Fibroblast of lung (primary cell): ENCODE data around the gene SOAT1. TPM values are rescaled to one million over a fixed set of nuclear protein-coding genes. Genes with fewer than 3 reads are reported as not detected.

ENCODE experiments used
- DNase-seq, 2 donors: peaks; one replicate each; pipeline versions ENCODE4 v3.0.0 to v3.0.0-alpha.2; 2010; ENCODE audit warnings: low read depth in 2 of 2
- H2AFZ ChIP-seq: 2 replicates; pipeline ENCODE4 v1.5.1; 2012; ENCODE audit warnings: low read length, control low read depth, inconsistent platforms
- H3K27ac ChIP-seq: 2 replicates; pipeline ENCODE4 v1.5.1; 2011; ENCODE audit warnings: low read length, control low read depth; ENCODE audit not compliant: insufficient read depth
- H3K27me3 ChIP-seq: 2 replicates; pipeline ENCODE4 v1.5.1; 2011; ENCODE audit warnings: mild to moderate bottlenecking, low read length; ENCODE audit not compliant: control insufficient read depth, insufficient read depth
- H3K36me3 ChIP-seq: 2 replicates; pipeline ENCODE4 v1.5.1; 2011; ENCODE audit warnings: low read length; ENCODE audit not compliant: control insufficient read depth, insufficient read depth
- H3K4me1 ChIP-seq: 2 replicates; pipeline ENCODE4 v1.5.1; 2011; ENCODE audit warnings: low read length; ENCODE audit not compliant: control insufficient read depth, insufficient read depth; ENCODE audit errors: extremely low read depth
- H3K4me2 ChIP-seq: 2 replicates; pipeline ENCODE4 v1.5.1; 2011; ENCODE audit warnings: low read length, control low read depth; ENCODE audit not compliant: insufficient read depth; ENCODE audit errors: extremely low read depth
- H3K4me3 ChIP-seq, 4 experiments: fragments of 200-600 bp in 1 of 4; sonication (generic) in 1 of 4; replicated peaks in 1 of 4; 2 replicates each; pipeline ENCODE4 v1.5.1; 2011 to 2016; ENCODE audit warnings: low read length in 4 of 4, low read depth in 3 of 4, mild to moderate bottlenecking in 3 of 4, control low read depth in 2 of 4, inconsistent platforms in 1 of 4, mixed read lengths in 1 of 4; ENCODE audit not compliant: insufficient read depth in 1 of 4; ENCODE audit errors: control extremely low read depth in 1 of 4
- H3K79me2 ChIP-seq: 2 replicates; pipeline ENCODE4 v1.5.1; 2012; ENCODE audit warnings: mild to moderate bottlenecking, low read length, inconsistent platforms; ENCODE audit not compliant: control insufficient read depth, insufficient read depth
- H3K9ac ChIP-seq: 2 replicates; pipeline ENCODE4 v1.5.1; 2011; ENCODE audit warnings: mild to moderate bottlenecking, low read length, control low read depth; ENCODE audit not compliant: insufficient read depth
- H3K9me3 ChIP-seq: 2 replicates; pipeline ENCODE4 v1.5.1; 2012; ENCODE audit warnings: low read depth, low read length; ENCODE audit not compliant: control insufficient read depth, insufficient read depth
- H4K20me1 ChIP-seq: 2 replicates; pipeline ENCODE4 v1.5.1; 2011; ENCODE audit warnings: low read length; ENCODE audit not compliant: control insufficient read depth, insufficient read depth; ENCODE audit errors: extremely low read depth
- CTCF ChIP-seq, 2 donors: IDR thresholded peaks in 1 of 2; conservative IDR thresholded peaks in 1 of 2; 1 replicate in 1 of 2; 2 replicates in 1 of 2; pipeline ENCODE4 v1.5.1; 2011 to 2012; ENCODE audit warnings: low read length in 2 of 2, control low read depth in 1 of 2, inconsistent platforms in 1 of 2, low read depth in 1 of 2, mild to moderate bottlenecking in 1 of 2
- EZH2 ChIP-seq: IDR thresholded peaks from 2 replicates; pipeline ENCODE4 v1.5.1; 2012; ENCODE audit warnings: low read length, control low read depth, mild to moderate bottlenecking; ENCODE audit errors: missing control alignments
- polyA plus RNA-seq, 2 donors: library from polyadenylated mRNA; depleted of rRNA in 1 of 2; stranded (reverse) in 1 of 2; unstranded in 1 of 2; fragments of >200 nt; gene quantifications; 2 replicates each; pipeline ENCODE4 v1.2.1, GENCODE V29; 2011 to 2012; ENCODE audit warnings: missing spikeins in 1 of 2
- total RNA-seq: library from RNA; depleted of rRNA; stranded (reverse); fragments of >200 nt; gene quantifications from 2 replicates; pipeline ENCODE4 v1.2.1, GENCODE V29; 2014

Gene SOAT1
- total and polyA plus RNA-seq, 2 donors (not counting 1 experiment from before 2014, with no cell fraction given): 50.5 to 64.1 TPM

- Histone ChIP-seq H3K4me3 (no peak overlapping the region), H3K9me3 (no peaks in the 10 kb centered on the region), H4K20me1 (no peaks in the 10 kb centered on the region), H3K4me2 (no peak overlapping the region), H3K36me3 (no peaks in the 10 kb centered on the region), H3K27ac (no peak overlapping the region), H3K79me2 (no peaks in the 10 kb centered on the region), H3K4me1 (no peaks in the 10 kb centered on the region), H2AFZ (no peak overlapping the region), H3K9ac (no peak overlapping the region), H3K27me3 (no peaks in the 10 kb centered on the region)
- no peak for DNase-seq
- TF ChIP-seq CTCF (conservative IDR thresholded peaks at IDR 0.05 in 1 of 2, IDR thresholded peaks at IDR 0.05 in 1 of 2; ENCODE audit: low read depth in 1 of 2, low read length in 2 of 2): no peak
- no peak for TF ChIP-seq EZH2
Observed at GRCh38 chr1:179283992-179284391, 9.6 kb upstream of the SOAT1 start.

GRCh38 chr1:179287946-179288345 is 5.7 kb upstream of the SOAT1 start:
- Histone ChIP-seq H3K4me3 (no peak overlapping the region), H2AFZ (no peak overlapping the region), H3K4me2 (no peak overlapping the region), H3K4me1 (no peaks in the 10 kb centered on the region), H3K27ac (no peak overlapping the region), H3K79me2 (no peaks in the 10 kb centered on the region), H4K20me1 (no peaks in the 10 kb centered on the region), H3K9me3 (no peaks in the 10 kb centered on the region), H3K27me3 (no peaks in the 10 kb centered on the region), H3K36me3 (no peaks in the 10 kb centered on the region), H3K9ac (no peak overlapping the region)
- TF ChIP-seq EZH2: no peak
- no peak for TF ChIP-seq CTCF (conservative IDR thresholded peaks at IDR 0.05 in 1 of 2, IDR thresholded peaks at IDR 0.05 in 1 of 2; ENCODE audit: low read depth in 1 of 2, low read length in 2 of 2)
- DNase-seq: no peak

- H3K4me1 ChIP-seq: no peaks in the 10 kb centered on the region
- no peaks in the 10 kb centered on the region for H3K9me3 ChIP-seq
- H3K27ac ChIP-seq: no peak overlapping the region
- H3K4me3 ChIP-seq: no peak overlapping the region
- no peak for TF ChIP-seq EZH2
- TF ChIP-seq CTCF (conservative IDR thresholded peaks at IDR 0.05 in 1 of 2, IDR thresholded peaks at IDR 0.05 in 1 of 2; ENCODE audit: low read depth in 1 of 2, low read length in 2 of 2): no peak
- H3K79me2 ChIP-seq: no peaks in the 10 kb centered on the region
- H3K27me3 ChIP-seq: no peaks in the 10 kb centered on the region
- H2AFZ ChIP-seq: no peak overlapping the region
- no peaks in the 10 kb centered on the region for H3K36me3 ChIP-seq
- H4K20me1 ChIP-seq: no peaks in the 10 kb centered on the region
- no peak overlapping the region for H3K9ac ChIP-seq
- H3K4me2 ChIP-seq: no peak overlapping the region
- DNase-seq: no peak
Observed at GRCh38 chr1:179288977-179289376, 4.6 kb upstream of the SOAT1 start.
